T-helper 9 cell (primary cell): Measurements from ENCODE around the gene MZF1.

Experiments
- DNase-seq: peaks from one replicate; pipeline ENCODE4 v3.0.0-alpha.2; 2020

Gene MZF1

GRCh38 chr19:58569943-58570670, 3.0 kb downstream of the MZF1 start:
- DNase-seq: no peak

DNA sequence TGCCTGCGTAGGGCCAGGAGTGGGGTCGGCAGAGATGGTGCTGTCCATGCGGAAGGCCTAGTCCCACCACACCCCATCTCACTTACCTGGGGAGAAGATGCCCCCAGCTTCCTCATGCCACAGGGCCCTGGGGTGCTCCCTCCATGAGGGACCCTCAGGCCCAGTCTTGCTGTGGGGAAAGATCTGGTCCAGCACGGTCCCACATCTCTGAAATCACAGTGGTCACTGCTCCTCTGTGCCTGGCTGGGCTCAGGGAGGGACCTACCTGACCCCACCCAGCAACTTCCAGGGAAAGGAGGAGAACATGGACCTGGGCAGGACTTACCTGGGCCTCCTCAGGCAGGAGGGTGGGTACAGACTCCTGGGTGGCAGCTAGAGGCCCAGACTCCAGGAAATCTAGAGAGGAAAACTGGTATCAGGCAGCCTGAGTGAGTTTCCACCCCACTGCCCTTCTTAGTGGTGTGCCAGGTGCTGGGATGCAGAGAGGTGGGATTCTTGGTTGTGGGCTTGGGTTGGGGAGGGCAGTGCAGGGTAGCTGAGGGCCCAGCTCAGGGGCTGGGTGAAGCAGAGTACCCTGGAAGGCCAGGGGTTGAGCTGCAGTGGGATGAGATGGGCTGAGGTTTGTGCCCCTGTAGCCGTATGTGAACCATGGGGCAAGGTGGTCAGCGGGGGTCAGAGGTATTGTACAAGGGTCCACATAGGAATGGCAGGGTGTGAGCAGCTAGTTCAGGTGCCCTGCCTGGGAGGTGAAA, 3.8 kb downstream of the MZF1 start:
- no peak for DNase-seq

DNA sequence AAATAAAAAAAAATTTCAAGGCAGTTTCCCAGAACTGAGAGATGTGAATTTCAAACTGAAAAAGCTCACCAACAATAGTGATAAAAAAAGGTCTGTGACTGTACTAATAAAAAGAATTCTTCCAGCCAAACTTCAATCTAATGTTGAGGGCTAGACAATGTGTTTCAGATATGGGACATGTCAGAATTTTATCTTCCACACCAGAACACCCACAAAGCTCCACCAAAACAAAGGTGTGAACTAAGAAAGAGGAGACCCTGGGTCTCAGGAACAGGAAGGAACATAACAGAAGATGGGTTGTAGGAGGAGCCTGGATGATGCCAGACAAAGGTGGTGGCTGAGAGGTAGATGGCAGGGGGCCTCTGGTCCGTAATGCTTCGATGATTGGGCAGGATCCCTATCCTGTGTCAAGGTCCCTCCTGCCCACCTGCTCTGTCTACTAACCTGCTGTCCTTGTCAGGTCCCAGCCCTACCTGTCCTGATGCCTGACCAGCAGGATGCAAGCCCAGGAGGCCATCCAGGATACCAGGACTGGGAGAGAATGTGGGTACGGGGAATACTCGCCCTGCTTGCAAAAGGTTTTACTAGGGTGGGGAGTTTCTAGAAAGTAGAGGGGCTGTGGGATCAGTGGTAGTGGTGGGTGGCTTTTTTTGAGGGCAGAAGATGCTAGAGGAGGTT, 4.5 kb downstream of the MZF1 start:
- DNase-seq: no peak

GRCh38 chr19:58566989-58567388, 6.1 kb downstream of the MZF1 start:
- no peak for DNase-seq

DNA sequence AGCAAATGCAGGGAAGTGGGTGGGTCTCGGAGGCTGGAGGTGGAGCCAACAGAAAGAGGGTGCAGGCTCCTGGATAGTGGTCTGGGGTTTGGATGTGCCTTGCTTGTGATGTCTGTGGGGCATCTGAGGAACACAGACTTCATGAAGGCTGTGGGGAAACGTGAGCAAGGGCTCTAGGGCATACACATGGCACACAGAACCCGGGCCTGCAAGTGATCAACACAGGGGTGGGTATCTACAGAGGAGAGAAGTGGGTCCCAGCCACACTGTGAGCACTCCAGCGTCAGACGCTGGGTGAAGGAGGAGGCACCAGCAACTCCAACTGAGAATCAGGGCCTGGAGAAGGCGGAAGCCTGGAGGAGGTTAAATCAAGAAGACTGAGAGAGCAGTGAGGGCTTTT, 9.3 kb downstream of the MZF1 start:
- no peak for DNase-seq

- no peak for DNase-seq
Observed at GRCh38 chr19:58563034-58563573, 10.0 kb downstream of the MZF1 start.

DNA sequence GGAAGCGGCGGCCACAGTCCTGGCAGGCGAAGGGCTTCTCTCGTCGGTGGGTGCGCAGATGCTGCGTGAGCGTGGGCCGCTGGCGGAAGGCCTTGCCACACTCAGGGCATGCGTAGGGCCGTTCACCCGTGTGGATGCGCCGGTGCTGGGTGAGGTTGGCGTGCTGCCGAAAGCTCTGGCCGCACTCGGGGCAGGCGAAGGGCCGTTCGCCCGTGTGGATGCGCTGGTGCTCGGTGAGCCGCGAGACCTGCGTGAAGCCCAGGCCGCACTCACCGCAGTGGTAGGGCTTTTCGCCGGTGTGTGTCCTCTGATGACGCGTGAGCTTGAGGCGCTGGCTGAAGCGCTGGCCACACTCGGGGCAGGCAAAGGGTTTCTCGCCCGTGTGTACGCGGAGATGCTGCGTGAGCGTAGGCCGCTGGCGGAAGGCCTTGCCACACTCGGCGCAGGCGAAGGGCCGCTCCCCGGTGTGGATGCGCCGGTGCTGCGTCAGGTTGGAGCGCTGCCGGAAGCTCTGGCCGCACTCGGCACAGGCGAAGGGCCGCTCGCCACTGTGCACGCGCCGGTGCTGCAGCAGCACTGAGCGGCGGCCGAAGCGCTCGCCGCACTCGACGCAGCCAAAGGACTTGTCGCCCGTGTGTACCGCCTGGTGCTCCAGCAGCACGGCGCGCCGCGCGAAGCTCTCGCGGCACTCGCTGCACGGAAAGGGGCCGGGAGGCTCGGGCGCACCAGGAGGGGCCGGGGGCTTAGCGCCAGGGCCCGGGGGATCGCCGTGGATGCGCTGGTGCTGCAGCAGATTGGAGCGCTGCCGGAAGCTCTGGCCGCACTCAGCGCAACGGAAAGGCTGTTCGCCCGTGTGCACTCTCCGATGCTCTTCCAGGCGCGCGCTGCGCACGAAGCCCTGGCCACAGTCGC, 10.8 kb downstream of the MZF1 start:
- no peak for DNase-seq

GRCh38 chr19:58561373-58562121, 11.6 kb downstream of the MZF1 start:
- DNase-seq: no peak

GRCh38 chr19:58560921-58561320, 12.2 kb downstream of the MZF1 start:
- no peak for DNase-seq

- DNase-seq: no peak
Observed at GRCh38 chr19:58560007-58560887, 12.9 kb downstream of the MZF1 start.

DNA sequence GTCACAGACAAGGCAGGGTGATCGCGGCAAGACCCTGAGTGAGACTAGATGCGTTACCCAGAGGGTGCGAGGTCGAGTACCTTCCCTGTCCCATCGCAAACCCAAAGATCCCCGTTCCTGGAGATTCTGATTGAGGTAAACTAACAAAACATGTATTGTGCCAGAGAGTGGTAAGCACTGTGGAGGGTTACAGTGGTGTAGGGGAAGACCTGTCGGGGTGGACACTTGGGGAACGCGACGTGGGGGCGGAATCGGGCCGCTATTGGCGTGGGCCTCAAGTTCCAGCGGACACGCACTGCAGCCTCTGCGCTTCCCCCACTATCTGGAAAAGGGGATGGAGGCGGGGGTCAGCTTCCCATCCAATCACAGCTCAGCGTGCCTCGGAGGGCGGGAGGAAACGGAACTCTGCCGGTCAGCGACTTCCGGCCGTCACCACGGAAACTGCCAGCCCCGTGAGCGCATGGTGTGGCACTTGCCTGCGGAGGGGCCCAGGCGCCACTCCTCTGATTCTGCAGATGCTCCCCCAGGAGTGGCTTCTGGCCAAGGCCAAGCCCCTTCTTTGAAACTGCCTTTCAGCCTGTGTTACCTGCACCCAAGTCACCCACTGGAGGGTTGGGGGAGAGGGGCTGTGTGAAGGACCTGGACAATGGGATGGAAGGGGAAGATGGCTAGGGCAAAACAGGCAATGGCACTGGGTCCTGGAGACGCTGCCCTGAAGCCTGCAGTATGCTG, 13.7 kb downstream of the MZF1 start:
- DNase-seq: no peak

DNA sequence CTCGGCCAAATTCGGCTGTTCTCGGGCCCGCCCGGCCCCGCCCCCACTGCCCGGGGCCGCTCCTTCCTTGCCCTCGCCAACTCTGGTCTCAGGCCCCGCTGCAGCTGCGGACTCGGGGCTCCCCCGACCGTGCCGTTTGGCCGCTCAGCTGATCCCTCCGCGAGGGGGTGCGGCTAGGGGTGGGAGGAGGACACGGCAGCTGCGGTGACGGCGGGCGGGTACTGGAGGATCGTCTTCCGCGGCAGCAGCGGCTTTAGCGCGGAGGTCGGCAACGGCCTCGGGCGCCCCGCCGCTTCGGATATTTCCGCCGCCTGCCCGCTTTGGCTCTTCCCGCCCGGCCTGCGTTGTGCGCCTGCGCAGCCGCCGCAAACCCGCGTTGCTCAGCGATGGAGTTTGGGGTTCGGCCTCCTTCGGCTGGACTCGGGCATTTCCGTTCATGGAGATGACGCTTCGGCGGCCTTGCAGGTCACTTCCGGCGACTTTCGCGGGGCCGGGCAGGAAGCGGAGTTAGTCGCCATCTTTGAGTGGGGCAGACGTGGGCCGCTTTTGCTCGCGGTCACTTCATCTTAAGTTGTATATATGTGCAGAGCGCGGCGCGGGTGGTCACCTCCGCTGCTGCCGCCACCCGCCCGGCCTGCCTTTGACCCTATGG, 14.4 kb downstream of the MZF1 start:
- peak; percentile 99 for DNase-seq

- peak; percentile 51 for DNase-seq
Observed at GRCh38 chr19:58558066-58558622, 15.0 kb downstream of the MZF1 start, which contains the start of gene UBE2M. TSS of gene UBE2M (minus strand) at chr19:58558611. CDS start at chr19:58558381, 230 bp downstream.

DNA sequence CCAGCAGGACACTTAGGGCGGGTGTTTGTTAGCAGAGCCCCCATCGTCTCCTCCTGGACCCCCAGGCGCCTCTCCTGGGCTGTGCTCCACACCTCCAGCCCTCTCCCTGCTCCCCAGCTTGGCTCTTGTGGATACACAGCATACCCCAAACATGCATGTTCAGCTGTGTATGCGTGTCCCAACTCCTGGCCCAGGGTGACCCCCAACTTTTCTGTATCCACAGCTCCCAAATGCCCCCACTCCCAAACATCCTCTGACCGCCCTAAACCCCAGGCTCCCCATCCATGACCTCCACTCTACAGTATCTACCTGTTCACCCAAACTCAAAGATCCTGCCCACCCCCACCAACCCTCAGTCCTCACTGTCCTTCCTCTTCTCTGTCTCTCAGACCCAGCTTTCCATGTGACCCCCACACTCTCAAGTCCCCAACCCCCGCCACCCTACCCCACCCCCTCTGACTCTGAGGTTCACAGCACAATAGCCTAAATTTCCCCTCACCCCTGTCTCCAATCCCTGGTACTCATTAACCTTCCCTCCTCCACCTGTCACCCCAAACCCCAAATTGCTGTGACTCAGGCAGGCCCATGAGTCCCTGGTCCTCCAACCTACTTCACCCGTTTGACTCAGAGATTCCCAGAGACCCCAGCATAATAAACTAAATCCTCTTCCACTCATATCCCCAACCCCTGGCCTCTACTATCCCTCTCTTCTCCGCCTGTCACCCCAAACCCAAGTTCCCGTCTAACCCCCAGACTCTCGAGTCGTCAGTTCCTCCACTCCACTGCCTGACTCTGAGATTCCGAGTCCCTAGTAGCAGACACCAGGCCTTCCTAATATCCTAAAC, 15.7 kb downstream of the MZF1 start:
- DNase-seq: no peak

DNA sequence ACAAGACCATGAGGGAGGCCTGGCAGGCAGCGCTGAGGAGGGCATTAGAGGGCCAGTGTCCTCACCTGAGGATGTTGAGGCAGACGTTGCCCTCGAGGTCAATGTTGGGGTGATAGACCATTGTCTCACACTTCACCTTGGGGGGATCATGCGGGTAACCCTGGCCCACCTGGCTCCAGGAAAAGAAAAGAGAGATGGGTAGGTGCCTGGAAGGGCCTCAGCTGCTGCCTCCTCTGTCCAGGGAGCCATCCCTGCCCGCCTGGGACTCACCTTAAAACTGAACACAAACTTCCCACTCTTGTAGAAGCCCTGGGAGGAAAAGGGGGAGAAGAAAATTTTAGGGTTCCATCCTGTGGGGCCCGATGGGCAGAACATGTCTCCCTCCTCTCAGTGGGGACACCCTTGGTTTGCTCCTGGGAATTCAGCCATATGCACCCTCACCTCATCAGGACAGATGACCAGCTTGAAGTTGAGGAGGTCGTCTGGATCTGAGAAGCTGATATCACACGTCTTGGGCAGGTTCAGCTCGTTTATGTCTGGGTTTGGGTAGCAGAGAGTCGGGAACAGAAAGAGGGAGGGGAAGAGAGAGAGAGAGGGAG, 16.4 kb downstream of the MZF1 start:
- DNase-seq: no peak

GRCh38 chr19:58555920-58556621, 17.1 kb downstream of the MZF1 start:
- no peak for DNase-seq

- DNase-seq: no peak
Observed at GRCh38 chr19:58555369-58555885, 17.7 kb downstream of the MZF1 start.
